Ammon's horn (tissue), 1 donor: ENCODE data around the gene TRABD2A.
A peak's percentile ranks its signal among the peaks of the same experiment; 100 is the strongest.
"Not testable (repeated sequence)": the region's sequence is repeated elsewhere in the genome, so short reads cannot be mapped to it uniquely, and the experiment has no call there.

Experiments
- DNase-seq: peaks from one replicate; pipeline ENCODE4 v3.0.0-alpha.2; 2016; ENCODE audit warnings: low spot score

TRABD2A gene

GRCh38 chr2:84879584-84880394 lies 1.1 kb downstream of the TRABD2A start:
- DNase-seq = no peak

GRCh38 chr2:84878896-84879583 lies 1.8 kb downstream of the TRABD2A start:
- DNase-seq = no peak

GRCh38 chr2:84878459-84878858 lies 2.4 kb downstream of the TRABD2A start:
- no peak for DNase-seq

GRCh38 chr2:84876369-84876768 lies 4.5 kb downstream of the TRABD2A start:
- DNase-seq = no peak

- DNase-seq = not testable (repeated sequence)
These were observed 5.3 kb downstream of the TRABD2A start for GRCh38 chr2:84875619-84876018.

GRCh38 chr2:84875213-84875560 lies 5.7 kb downstream of the TRABD2A start:
- no peak for DNase-seq

- no peak for DNase-seq
These were observed 6.3 kb downstream of the TRABD2A start for GRCh38 chr2:84874381-84875212.

- no peak for DNase-seq
These were observed 7.5 kb downstream of the TRABD2A start for GRCh38 chr2:84873350-84873749.

- not testable (repeated sequence) for DNase-seq
These were observed 8.2 kb downstream of the TRABD2A start for GRCh38 chr2:84872691-84873090.

GRCh38 chr2:84870306-84870705 lies 10.6 kb downstream of the TRABD2A start:
- DNase-seq = no peak

GRCh38 chr2:84868327-84868726 lies 12.6 kb downstream of the TRABD2A start:
- not testable (repeated sequence) for DNase-seq

- no peak for DNase-seq
These were observed 14.8 kb downstream of the TRABD2A start for GRCh38 chr2:84866122-84866521.

- peak; percentile 50 for DNase-seq
These were observed 15.6 kb downstream of the TRABD2A start for GRCh38 chr2:84865181-84865783.

- DNase-seq = no peak
These were observed 18.9 kb downstream of the TRABD2A start for GRCh38 chr2:84862006-84862405.

GRCh38 chr2:84861539-84861938 lies 19.3 kb downstream of the TRABD2A start:
- no peak for DNase-seq

GRCh38 chr2:84858937-84859336 lies 21.9 kb downstream of the TRABD2A start:
- no peak for DNase-seq

GRCh38 chr2:84858123-84858522 lies 22.8 kb downstream of the TRABD2A start:
- DNase-seq = no peak

GRCh38 chr2:84857566-84857965 lies 23.3 kb downstream of the TRABD2A start:
- DNase-seq = no peak

- DNase-seq = no peak
These were observed 24.1 kb downstream of the TRABD2A start for GRCh38 chr2:84856787-84857186.

- DNase-seq = no peak
These were observed 25.2 kb downstream of the TRABD2A start for GRCh38 chr2:84855731-84856130.

GRCh38 chr2:84854850-84855249 lies 26.0 kb downstream of the TRABD2A start:
- no peak for DNase-seq

GRCh38 chr2:84851876-84852275 lies 29.0 kb downstream of the TRABD2A start:
- DNase-seq = no peak
